A549 treated with Mapracorat at 1 μM for 4 hours (cell line): Measurements from ENCODE around the gene COPB1. TPM values are rescaled to one million over a fixed set of nuclear protein-coding genes. Genes with fewer than 3 reads are reported as not detected.

Experiments used
- total RNA-seq: library from RNA; stranded (reverse); fragments of 200-300 nt; extraction: Qiagen RNA extraction; gene quantifications from 5 replicates; pipeline ENCODE4 v1.2.3, GENCODE V29; 2022

Gene COPB1, protein sequence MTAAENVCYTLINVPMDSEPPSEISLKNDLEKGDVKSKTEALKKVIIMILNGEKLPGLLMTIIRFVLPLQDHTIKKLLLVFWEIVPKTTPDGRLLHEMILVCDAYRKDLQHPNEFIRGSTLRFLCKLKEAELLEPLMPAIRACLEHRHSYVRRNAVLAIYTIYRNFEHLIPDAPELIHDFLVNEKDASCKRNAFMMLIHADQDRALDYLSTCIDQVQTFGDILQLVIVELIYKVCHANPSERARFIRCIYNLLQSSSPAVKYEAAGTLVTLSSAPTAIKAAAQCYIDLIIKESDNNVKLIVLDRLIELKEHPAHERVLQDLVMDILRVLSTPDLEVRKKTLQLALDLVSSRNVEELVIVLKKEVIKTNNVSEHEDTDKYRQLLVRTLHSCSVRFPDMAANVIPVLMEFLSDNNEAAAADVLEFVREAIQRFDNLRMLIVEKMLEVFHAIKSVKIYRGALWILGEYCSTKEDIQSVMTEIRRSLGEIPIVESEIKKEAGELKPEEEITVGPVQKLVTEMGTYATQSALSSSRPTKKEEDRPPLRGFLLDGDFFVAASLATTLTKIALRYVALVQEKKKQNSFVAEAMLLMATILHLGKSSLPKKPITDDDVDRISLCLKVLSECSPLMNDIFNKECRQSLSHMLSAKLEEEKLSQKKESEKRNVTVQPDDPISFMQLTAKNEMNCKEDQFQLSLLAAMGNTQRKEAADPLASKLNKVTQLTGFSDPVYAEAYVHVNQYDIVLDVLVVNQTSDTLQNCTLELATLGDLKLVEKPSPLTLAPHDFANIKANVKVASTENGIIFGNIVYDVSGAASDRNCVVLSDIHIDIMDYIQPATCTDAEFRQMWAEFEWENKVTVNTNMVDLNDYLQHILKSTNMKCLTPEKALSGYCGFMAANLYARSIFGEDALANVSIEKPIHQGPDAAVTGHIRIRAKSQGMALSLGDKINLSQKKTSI
- total RNA-seq, result 99.0 to 122 TPM (median 115 TPM) in 5 replicates

GRCh38 chr11:14499560-14500180, at the start of gene COPB1:
COPB1 (minus strand) TSS chr11:14499811; CDS start chr11:14498928, 883 bp downstream.

DNA sequence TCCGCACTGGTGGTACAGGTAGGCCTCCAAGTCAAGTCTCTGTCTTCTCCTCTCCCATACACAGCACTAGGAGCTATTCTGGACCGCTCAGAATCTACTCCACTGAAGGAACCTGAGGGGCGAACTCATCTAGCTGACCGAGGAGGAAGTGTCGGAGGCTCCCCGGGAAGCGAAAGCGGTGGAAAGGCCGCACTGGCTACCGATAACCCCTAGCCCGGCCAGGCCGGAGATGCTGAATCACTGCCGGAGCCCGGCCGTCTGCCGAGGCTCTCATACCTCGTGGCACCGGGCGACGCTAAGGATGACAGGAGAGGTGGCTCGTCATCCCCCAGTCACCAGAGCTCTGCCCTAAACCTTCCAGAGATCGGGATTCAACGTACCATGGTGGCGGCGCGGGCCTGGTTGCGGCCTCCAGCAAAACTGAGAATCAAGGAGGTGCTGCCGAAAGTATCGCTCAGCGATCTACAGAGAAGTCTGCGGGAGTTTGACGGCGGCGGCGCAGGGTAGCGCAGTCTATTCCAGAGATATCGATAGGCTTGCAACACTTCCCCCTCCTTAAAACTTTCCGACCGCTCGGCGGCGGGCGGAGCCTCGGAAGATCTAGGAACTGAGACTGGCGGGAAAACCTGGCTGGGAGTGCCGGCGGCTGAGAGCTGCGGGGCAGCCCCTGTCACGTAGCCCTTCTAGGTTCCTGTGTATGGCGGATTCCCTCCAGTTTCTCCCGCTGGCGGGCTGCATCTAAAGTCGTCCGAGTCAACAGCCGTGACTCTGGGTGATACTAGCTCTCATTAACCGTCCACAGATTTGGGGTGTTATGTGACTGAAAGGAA, 20.5 kb upstream of the COPB1 start, which contains the start of gene PSMA1:
Gene PSMA1 (minus strand): TSS at position 470 of the 830 bp plus-strand sequence. CDS start 87 bp downstream, at position 383.

Other genes starting within 250 kb of the COPB1 start
- 52.8 to 62.8 TPM (median 60.1 TPM) in 5 replicates for gene RRAS2, start 140.6 kb downstream of the COPB1 start, total RNA-seq
- gene PSMA1, start 20.6 kb upstream of the COPB1 start, total RNA-seq, result 177 to 192 TPM (median 185 TPM) in 5 replicates
- gene PDE3B, start 144.0 kb upstream of the COPB1 start, total RNA-seq, result 1.8 to 2.2 TPM (median 1.8 TPM) in 5 replicates